Sigmoid colon (tissue), 3 donors: ENCODE data around the gene PIGA.

Experiments used
- CTCF ChIP-seq, 4 experiments: fragments of 450-650 bp in 3 of 4; fragments of 200-600 bp in 1 of 4; IDR thresholded peaks; one replicate each; pipeline ENCODE4 v1.5.1; 2016 to 2019; ENCODE audit warnings: antibody characterized with exemption in 4 of 4, mild to moderate bottlenecking in 3 of 4, moderate library complexity in 2 of 4
- POLR2A ChIP-seq, 2 donors: fragments of 450-650 bp; IDR thresholded peaks; one replicate each; pipeline ENCODE4 v1.6.1; 2016; ENCODE audit warnings: antibody characterized with exemption in 2 of 2, mild to moderate bottlenecking in 2 of 2, moderate library complexity in 2 of 2

- TF ChIP-seq POLR2A (IDR thresholded peaks at IDR 0.05) (no peak), CTCF (IDR thresholded peaks at IDR 0.05) (no peak)
Measured at GRCh38 chrX:15298201-15298600, 37.1 kb downstream of the PIGA start.
